NCI-H526 (cell line): ENCODE data around the gene MICAL3.
A peak's percentile ranks its signal among the peaks of the same experiment; 100 is the strongest.

Source experiments
- DNase-seq, 2 experiments: peaks; one replicate each; lab custom pipeline; 2025; lab: John Stamatoyannopoulos, UW

The MICAL3 gene

DNA sequence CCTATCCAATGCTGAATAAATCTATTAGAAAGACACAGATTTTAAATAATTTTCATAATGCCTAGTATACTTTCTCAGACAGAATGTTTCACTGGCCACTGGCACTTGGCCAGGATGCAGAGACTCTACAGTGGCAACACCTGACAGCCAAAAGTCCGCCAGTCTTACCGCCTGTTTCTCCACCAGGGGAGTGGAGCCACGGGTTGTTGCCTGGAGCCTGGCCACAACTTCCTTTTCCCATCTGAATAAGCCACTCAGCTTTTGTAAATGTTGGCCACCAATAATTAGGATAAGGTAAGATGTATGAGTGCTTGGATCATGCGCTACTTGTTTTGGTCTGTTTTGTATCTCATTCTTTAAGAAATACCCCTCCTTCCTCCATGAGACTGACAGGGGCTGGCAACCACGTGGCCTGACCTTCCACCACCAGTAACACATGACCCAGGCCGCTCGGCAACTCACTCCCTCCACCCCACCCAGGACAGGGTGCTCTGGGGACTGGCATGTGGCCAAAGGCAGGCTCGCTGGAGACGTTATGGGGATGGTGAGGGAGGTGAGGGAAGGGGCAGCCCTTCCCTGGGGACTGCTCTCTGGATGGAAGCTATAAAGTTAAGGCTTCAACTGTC lies 157.1 kb downstream of the MICAL3 start:
- DNase-seq: peak in 1 of 2 experiments; percentile 3

DNA sequence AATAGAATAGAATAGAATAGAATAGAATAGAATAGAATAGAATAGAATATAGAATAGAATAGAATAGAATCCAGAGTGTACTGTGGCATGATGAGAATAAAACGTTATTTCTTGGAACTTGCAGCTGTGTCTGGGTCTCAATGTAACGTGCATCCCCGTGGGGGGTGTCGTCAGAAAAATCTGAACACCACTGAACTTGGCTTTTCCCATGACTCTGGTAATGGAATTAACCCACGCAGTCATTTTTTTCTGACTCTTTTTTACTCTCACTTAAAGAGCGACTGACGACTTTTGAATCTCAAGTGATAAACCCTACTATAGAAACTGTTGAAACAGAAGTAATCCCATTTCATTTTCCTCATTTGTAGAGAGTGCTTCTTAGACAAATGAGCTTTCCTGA lies 157.7 kb downstream of the MICAL3 start:
- no peak for DNase-seq

DNA sequence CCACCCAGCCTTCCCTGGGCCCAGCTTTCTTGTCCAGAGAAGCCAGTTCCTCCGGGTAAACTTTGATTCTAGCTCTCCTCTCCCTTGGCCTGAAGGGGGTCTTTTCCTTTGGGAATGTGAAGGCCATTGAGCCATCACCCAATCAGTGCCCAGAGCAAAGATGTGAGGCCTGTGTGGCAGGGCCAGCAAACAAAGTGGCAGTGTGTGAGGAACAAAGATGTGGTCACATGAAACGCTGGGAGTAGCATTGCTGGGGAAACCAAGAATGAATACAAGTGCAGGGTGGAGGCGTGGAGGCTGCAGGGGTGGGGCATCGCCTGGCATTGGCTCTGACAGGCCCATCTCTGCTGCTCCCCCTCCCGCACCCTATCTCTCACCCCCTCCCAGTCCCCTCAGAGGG lies 158.2 kb downstream of the MICAL3 start:
- no peak for DNase-seq

DNA sequence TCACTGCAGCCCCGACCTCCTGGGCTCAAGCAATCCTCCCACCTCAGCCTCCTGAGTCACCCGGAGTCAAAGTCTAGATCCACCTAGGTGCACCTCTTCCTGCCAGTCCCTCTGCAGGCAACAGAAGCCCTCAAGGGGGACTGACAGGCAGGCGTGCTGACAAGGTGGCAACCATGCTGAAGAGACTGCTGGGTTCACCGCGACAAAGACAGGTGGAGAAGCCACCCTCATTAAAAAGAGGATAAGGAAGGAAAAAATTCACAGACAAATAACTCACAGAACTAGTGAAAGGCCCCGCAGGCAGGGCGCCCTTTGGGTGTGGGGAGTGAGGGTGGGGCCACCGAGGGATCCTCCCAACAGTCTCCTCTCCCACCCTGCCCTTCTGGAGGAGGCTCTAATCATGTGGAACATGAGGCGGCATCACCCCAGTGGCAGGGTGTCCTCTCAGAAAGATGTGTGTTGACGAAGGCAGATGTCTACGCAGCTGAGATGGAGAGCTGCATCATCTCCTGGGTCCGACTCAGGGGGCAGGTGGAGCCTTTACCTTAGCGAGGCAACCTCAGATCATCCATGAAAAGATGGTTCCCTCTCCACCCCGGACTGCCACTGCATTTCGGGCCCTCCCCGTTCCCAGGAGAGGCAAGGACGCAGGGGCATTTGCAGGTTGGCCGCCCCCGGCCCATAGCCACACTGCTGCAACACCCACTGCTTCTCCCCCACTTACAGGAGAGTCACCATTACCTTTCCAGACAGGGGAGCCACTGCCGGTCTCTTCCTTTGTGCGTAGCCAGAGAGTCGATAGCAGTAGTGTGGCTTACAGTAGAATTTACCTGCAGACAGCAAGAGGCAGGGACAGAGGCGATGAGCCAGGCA lies 158.9 kb downstream of the MICAL3 start:
- no peak for DNase-seq

DNA sequence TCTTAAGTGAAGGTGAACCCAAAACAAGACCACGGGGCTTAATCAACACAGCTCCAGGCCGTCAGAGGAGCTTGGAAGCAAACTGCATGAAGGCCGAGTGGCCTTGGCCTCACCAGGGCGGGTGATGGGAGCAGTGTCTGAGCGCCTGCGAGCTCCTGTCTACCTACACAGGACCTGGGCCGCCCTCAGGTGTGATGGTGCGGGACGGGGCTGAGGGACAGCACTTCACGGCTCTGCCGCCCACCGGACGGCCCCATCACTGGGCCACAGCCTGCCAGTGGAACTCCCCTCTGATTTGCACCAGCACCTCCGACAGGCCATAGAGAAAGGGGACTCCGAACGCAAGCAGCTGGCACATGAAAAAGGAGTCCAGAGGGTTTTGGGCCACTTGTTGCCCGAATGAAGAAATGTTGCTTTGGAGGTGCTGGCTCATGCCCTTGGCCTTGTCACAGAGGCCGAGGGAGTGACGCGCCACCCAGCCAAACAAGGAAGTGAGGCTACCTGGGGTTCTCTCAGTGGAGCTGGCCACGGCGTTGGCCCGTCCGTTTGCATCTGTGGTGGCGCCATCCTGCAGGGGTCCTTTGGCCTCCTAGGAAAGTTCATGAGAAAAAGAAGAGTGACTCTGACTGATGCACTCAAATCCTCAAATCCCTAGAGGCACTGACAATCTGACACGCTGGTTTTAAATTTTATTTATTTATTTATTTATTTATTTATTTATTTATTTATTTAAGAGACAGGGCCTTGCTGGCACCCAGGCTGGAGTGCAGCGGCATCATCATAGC lies 159.8 kb downstream of the MICAL3 start:
- DNase-seq: no peak

DNA sequence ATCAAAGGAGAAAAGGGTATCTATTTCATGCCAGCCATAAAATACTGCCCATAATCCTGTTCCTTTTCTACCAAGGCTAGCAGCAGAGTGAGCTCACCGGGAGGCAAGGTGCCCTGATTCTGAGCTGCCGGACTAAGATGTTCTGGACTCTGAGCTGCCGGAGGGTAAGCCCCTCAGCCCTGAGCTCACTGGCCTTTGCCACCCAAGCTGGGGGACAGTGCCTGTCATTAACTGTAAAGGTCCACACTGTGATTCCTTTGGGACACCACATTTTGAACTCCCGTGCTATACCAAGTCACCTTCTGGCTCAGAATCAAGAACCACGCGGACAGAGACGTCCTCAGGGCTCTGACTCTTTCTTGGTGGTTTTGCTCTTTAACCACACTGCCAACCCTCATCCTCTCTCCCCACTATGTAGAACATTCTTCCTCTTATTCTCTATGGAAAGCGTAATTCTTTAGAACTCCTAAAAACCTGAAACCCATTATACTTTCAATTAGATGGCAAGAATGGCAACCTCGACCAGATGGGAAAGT lies 161.6 kb downstream of the MICAL3 start:
- no peak for DNase-seq

DNA sequence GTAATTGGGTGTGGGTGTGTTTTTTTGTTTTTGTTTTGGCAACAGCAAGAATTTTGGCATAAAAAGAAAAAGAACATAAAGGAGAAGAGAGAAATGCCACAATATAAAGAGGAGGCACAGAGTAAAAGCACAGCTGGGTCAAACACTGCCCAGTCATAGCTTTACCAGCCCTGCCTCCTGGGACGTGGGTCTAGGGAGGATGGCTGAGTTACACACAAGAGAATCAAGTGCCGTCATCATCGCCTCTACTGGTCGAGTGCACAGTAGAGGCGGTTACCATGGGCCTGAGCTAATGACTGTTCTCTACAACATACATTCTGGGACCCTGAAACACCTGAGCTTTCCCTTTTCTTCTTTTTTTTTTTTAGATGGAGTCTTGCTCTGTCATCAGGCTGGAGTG lies 162.5 kb downstream of the MICAL3 start:
- DNase-seq: no peak

DNA sequence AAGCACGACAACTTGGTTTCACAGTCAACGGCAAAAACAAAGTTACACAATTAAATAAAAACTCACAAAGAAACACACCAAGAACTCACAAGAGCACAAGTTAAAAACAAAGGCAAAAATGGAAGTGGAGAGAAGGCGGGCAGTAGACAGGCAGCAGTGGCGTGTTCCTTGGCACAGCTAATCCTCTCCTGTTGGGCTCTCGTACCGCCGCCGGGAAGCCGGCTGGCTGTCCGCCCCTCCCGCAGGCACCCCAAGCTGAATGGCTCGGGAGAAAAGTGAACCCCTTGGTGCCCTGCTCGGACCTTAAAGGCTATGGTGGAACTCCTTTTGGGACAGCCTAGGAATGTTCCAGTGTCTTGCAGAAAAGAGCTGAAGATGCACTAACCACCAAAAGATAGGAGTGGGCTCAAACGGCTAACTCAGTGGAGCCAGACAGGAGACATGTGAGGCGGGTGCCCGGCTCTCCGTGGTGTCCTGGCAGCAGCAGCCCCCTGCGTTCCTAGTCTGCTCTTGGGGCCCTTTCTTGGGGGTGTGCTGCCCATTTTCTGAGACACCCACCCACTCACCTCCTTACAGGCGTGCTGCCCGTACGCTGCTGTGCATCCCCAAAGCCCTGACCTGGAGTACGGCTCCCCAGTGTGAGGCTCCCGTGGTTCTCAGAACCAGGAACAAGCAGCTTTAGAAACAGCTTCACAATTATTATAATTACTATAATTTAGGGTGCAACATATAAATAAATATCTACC lies 164.0 kb downstream of the MICAL3 start:
- no peak for DNase-seq

DNA sequence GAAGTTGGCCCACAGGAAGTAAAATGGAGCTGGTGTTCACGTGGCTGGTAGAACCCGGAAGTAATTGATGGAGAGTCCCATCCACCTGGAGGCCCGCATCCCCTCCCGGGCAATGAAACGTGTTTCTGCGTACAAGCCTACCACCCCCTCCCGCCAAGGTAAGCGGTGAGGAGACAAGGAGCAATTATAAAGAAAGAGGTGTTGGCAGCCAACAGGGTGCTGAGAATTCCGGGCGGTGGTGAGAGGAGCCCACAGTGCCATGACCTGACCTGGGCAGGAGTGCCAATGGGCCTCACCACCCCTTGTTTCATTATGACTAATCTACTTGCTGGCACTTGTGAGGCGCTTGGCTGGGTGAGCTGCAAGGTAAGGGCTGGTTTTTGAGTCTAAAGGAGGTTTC lies 166.3 kb downstream of the MICAL3 start:
- DNase-seq: no peak

DNA sequence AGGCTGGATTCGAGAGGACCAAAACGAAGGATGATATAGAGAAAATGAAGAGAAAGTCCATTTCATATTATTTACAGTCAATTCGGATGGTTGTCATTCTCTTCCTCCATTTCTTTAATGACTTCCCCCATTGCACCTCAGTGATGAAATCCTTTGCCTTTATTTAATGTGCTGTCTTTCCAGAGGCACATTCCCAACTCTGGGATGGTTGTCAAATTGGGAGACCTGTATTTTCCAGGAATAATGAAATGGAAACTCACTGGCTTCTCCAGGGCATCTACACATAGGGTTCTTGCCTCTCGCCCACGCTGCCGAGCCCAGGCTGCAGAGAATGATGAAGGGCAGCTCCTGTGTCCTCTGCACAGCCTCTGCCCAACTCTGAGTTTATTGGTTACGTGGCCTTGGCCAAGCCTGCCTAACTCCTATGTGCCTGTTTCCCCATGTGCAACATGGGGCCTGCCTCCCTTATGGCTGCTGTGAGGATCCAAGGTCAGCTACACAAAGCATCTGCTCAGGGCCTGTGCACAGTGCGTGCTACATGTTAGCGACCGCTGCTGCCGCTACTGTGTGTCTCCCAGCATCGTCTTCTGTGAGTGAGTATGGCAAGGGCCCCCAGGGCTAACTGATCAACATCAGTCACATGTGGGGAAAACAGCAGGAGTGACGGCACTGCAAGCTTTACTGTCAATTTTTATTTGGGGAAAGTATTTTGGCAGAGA lies 168.6 kb downstream of the MICAL3 start:
- DNase-seq: no peak

DNA sequence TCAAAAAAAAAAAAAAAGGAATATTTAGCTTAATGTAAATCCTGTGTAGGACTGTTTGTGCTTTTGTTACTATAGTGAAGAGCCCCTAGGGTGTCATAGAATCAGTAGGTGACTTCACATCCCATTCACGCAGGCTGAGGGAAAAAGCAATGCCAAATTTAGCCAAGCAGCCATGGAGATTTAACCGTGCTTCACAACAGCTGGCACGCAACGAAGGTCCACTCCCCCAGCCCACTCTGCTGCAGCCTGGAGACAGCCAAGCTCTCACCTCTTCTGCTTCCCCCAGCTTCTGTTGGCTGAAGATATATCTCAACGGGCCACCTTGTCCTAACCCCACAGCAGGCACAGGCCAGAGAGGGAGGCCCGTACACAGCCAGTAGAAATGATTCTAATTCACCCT lies 171.3 kb downstream of the MICAL3 start:
- no peak for DNase-seq

DNA sequence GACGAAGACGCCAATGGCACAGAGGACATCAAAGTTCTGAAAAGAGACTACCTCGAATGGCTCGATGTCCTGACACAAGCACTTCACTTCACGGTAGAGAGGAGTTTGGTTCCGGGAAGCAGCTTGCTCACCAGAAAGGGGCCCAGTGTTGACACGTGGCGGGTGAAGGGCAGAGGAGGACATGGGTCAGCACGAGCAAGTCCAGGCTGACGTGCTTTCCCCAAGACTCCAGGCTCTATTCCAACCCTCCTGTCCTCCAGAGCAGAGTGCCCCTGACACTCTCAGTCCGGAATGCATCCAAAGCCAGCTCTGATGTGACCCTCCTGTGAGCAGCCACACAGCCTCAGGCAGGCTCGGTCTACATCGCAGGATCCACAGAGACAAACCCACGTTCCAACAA lies 172.6 kb downstream of the MICAL3 start:
- DNase-seq: no peak

DNA sequence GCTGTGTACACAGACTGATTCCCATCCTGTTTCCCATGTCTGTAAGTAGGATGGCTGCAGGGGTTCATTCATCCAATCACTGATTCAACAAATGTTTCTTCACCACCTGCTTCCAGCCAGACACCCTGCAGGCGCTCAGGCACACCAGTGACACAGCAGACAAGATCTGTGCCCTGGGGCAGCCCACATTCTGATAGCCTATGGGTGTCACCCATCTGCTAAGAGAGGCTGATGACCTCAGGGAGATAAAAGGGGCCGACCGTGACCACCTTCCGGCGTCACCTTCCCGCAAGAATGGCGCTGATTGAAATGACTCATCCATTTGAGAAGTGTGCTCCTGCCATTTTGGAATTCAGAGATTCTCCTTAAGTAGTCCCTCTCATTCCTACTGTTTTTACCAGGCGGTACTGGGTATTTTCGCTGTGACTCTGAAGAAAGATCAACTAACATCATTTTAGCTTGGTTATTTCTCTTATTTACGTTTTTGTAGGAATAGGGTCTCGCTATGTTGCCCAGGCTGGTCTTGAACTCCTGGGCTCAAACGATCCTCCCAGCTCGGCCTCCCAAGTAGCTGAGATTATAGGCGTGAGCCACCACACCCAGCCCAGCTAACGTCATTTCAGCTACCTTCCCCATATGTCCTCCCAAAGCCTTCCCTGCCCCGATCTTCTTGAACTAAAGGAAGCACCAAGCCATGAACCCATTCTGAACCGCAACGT lies 176.8 kb downstream of the MICAL3 start:
- no peak for DNase-seq

DNA sequence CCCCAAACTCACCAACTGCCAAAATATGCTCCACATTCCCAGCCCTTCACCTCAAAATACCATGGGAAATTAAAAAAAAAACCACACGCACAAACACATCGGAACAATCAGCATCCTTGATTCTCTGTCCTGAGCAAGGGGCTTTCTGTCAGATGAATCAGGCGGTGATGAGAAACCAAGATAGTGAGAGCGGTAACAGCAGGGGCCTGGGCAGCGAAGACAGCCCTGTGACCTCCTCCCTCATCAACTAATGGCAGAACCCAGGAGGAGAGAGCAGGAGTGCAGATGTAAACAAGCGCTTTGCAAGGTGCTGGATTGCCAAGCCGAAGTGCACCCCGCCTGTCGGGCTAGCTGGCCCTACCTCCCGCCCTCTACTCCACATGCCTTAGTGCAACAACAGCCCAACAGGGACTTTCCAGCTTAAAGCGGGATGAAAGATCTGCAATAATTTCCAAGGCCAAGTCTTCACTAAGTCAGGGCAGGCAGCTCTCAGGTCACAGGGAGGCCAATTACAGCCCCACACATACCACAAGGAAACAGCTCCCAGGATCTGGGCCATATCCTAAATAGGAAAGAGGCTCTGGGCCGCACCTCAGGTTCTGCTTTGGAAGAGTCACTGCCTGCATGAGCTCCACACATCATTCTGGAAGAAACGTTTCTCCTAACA lies 177.9 kb downstream of the MICAL3 start:
- no peak for DNase-seq

DNA sequence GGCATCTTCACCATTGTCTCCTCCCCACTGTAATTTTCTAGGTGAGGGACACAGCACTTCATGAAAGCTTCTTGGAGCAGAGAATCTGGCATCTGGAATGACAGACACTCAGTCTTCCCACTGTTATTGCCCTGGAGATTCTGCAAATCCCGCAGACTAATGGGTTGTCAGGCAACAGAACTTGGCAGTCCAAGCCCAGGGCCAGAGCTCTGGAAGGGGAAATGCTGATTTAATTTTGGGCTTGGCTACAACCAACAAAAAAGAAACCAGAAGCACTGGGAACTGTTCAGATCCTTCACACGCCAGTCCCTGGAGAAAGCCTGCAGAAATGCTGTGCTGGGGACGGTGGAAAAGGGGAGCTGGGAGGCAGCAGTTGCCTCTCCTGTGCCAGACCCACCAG lies 178.6 kb downstream of the MICAL3 start:
- no peak for DNase-seq

DNA sequence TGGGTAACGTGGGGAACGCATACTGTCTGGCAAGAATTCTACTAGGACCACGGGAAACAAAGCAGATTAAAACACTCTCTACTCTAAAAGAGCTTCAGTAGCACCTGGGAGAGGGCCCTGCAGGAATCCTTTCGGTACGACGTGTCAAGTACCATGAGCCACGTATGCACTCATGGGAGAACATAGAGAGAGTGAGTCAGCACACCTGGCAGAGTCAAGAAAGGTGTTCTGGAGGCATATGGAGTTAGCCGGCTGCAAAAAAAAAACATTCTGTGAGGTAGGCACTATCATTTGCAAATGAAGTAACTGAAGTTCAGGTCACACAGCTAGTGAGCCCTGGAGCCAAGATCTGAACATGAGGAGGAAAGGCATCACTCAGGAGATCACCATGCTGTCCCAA lies 179.0 kb downstream of the MICAL3 start:
- no peak for DNase-seq

DNA sequence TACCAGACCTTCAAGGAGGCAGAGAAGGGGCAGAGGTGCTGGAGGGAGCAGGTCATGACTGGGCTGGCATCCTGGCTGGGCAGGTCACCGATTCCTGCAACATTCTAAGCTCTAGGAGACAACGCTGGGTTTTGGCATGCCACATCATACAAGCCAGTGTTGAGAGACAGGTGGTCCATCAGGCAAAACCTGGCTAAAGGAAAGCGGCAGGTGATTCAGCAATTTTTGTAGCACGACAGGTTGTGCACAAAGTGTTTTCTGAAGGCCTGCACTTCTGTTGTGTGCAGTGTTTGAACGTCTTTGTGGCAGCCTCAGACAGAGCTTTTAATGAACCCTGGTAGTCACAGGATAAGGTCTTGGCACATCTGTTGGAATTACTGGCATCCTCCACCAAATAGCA lies 180.2 kb downstream of the MICAL3 start:
- DNase-seq: no peak

DNA sequence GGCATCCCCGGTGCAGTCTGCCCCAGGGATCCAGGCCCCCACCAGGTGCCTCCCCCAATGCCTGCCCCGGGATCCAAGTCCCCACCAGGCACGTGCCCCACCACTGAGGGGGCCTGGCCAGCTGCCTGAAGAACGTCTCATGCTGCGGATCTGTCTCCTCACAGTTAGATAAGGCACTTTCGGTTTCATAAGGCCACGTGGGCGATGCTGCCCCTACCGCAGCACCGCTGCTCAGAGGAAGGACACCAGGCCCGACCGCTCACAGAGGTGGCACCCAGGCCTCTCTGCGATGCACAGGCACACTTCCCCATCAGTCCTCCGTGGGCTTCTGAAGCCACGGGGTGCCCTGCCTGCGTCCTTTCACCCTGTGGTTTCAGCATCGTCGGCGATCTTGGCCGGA lies 182.0 kb downstream of the MICAL3 start:
- DNase-seq: no peak

DNA sequence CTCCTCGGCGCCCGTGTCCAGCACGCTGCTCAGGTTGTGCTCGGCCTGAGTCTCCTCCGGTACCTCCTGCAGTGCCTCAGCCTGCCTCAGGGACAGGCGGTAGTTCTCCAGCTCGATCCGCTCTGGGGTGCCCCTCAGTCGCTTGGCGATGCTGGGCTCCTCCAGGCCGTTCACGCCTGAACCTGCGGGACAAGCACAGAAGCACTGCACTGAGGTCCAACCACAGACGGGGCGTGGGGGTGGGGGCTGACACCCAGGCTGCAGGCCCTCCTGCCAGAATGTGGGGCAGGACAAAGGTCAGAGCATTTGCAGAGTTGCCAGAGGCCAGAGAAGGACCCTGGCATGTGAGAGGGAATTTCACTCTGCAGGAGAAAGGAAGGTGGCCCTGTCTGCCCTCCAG lies 182.5 kb downstream of the MICAL3 start:
- no peak for DNase-seq
